Mesenteric fat pad (tissue), 1 donor: ENCODE measurements around the gene PATZ1. TPM values are rescaled to one million over a fixed set of nuclear protein-coding genes. Genes with fewer than 3 reads are reported as not detected.

ENCODE experiments used
- DNase-seq: peaks from one replicate; pipeline ENCODE4 v3.0.0-alpha.2; 2020; ENCODE audit warnings: low spot score
- total RNA-seq: library from RNA; stranded (reverse); fragmentation: NEBNext Ultra II Directional; extraction: Animal tissue kit (Norgen Biotek cat#: 25700); gene quantifications from one replicate; pipeline ENCODE4 v1.2.1, GENCODE V29; 2021
- donor health status: DM: yes; HTN: yes; CAD: no.

PATZ1 gene
- total RNA-seq, 1 donor from 2014 or later: 13.3 TPM

- DNase-seq: peak; percentile 74
These were observed 61.6 kb downstream of the PATZ1 start for GRCh38 chr22:31284281-31285155.

- DNase-seq: peak; percentile 39
These were observed 63.2 kb downstream of the PATZ1 start for GRCh38 chr22:31282748-31283468.

GRCh38 chr22:31281733-31282132, 64.4 kb downstream of the PATZ1 start:
- DNase-seq: peak; percentile 41

GRCh38 chr22:31279821-31280505, 66.2 kb downstream of the PATZ1 start:
- DNase-seq: peak; percentile 24

- peak; percentile 74 for DNase-seq
These were observed 66.8 kb downstream of the PATZ1 start for GRCh38 chr22:31279327-31279669.

GRCh38 chr22:31278626-31279326, 67.4 kb downstream of the PATZ1 start:
- peak; percentile 22 for DNase-seq

GRCh38 chr22:31278151-31278621, 68.0 kb downstream of the PATZ1 start:
- DNase-seq: peak; percentile 47

GRCh38 chr22:31277741-31278140, 68.4 kb downstream of the PATZ1 start:
- DNase-seq: peak; percentile 16

- DNase-seq: peak; percentile 79
These were observed 69.5 kb downstream of the PATZ1 start for GRCh38 chr22:31276426-31277167.

Other genes starting within 250 kb of the PATZ1 start
- gene SELENOM, start 238.8 kb downstream of the PATZ1 start, total RNA-seq: 160 TPM
- gene INPP5J, start 223.4 kb downstream of the PATZ1 start, total RNA-seq: 0.19 TPM
- not detected for gene PLA2G3, start 205.8 kb downstream of the PATZ1 start, total RNA-seq
- 39.0 TPM for gene RNF185, start 186.2 kb downstream of the PATZ1 start, total RNA-seq
- 52.1 TPM for gene LIMK2, start 134.0 kb downstream of the PATZ1 start, total RNA-seq
- gene PIK3IP1, start 53.9 kb downstream of the PATZ1 start, total RNA-seq: 19.8 TPM
- gene DRG1, start 53.3 kb upstream of the PATZ1 start, total RNA-seq: 64.7 TPM
- gene EIF4ENIF1, start 143.5 kb upstream of the PATZ1 start, total RNA-seq: 23.8 TPM
- gene SFI1, start 150.2 kb upstream of the PATZ1 start, total RNA-seq: 22.5 TPM